HK-2 (cell line): Measurements from ENCODE around the gene NKG7.

Source experiments
- DNase-seq: peaks from one replicate; pipeline ENCODE4 v3.0.0-alpha.2; 2018; ENCODE audit not compliant: unreplicated experiment

The NKG7 gene

DNA sequence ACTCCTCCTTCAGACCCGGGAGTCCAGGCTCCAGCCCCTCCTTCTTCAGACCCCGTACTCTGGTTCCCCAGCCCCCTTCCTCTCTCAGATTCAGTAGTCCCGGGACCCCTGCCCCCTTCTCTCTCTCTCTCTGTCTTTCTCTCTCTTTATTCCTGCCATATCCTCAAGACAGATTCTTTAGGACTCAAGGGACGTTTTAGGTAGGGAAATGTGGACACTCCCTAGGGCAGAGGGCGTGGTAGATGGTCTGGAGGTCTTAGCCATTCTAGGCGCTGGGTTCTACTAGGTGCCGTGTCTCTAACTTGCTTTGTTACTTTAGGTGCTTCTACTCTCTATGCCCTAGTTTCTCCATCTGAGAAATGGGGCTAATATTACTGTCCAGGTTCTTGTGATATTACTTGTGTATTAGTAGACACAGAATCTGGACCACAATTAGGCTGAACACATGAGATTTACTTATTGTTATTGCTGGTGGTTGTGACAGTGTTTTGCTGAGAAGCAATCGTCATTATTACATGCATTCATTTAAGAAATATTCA is 18.7 kb upstream of the NKG7 start:
- DNase-seq, result no peak

DNA sequence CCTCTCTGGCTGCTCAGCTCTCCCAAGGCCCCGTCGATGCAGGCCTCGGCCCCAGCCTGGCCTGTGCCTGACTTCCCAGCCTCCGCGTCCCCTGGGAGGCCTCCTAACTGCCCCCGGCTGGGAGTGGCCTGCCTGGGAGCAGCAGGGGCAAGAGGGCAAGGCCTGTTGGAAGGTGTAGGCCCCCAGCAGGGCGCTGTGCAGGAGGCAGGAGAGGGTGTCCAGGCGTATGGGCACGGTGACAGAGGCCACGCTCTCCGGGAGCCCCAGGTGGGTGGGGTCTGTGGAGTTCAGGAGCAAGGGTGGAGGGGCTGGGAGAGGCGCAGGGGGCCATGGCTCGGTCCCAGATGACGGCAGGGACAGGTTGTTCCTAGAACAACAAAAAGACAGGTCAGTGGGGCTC is 16.7 kb upstream of the NKG7 start:
- no peak for DNase-seq

DNA sequence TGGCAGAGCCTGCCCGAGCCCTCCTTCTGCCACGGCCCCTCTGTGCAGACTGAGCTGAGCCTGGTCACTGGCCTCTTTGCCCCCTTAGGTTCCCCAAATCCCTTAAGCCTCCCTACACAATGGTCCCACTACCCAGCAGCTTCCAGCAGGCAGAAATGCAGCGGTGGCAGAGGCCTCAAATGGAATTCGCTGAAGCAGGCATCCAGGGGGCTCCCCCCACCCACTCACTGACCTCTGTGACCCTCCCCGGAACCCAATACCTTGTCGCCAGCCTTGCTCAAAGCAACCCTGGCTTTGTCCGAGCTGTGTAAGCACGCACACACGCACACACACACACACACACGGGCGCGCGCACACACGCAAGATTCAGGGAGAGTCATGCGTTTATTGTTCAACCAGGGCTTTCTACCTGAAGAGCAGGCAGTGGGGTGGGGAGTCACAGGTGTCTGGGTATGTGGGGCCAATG is 15.5 kb upstream of the NKG7 start, which contains the start of gene LIM2:
TSS of gene LIM2 (minus strand) at position 51 of the 466 bp plus-strand sequence. CDS start 531 bp downstream, outside the sequence.
- DNase-seq, result no peak

DNA sequence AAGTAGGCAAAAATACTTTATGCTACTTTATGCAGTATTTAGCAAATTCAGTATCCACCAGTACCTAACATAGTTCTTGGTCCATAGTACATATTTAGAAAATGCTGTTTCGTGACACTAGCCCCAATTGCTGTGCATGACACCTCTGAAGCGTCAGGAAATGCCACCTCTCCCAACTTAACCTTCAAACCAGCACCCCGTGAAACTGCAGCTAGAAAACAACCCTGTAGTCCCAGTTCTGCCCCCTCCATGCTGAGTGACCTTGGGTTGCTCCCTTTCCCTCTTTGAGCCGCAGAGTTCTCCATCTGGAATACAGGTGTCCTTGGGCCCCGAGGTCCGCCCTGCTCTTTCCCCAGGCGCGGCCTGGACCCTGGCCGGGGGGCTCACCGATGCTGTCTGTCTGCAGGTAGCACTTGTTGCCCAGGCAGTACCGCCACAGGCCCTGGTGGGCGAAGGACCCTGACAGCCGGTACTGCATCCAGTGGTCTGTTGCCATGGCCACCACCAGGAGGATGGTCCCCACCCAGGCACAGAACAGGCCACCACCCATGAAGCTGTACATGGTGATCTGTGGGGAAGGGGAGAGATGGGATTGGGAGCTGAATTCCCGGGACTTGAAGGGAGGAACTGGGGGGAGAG is 14.5 kb upstream of the NKG7 start:
- no peak for DNase-seq

DNA sequence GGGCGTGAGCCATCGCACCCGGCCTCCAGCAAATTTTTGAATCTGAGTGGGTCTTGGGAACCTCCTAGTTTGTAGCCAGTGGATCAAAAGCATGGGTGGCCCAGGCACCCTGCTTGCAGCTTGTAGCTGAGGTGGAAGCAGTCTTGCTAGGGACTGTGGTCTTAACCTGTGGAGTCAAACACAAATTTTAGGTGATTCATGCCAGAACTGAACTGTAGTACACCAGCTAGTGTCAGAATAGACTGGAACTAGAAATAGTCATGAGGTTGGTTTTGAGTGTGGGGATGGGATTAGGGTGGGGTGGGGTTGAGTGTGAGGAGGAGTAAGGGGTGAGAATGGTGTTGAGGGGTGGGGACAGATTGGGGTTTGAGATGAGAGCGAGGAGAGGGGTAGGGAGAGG is 9.6 kb upstream of the NKG7 start:
- no peak for DNase-seq

DNA sequence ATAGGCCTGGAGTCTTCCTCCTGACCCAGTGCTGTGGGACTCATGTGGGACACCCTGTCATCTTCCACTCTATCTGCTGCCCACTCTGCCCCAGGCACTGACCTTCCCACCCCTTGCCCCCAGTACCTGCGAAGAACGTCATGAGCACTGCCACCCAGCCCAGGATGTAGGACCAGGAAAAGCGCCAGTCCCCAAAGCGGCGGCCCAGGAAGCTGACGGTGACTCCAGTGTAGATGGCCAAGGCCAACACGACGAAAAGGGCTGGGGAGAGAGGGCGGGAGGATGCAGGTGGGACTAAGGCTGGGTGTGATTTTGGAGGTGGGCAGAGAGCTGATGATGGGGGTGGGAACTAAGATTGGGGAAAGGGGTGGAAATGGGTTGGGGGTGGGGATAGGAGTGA is 7.9 kb upstream of the NKG7 start:
- no peak for DNase-seq

- no peak for DNase-seq
Observed at GRCh38 chr19:51377422-51377821, 5.0 kb upstream of the NKG7 start.

DNA sequence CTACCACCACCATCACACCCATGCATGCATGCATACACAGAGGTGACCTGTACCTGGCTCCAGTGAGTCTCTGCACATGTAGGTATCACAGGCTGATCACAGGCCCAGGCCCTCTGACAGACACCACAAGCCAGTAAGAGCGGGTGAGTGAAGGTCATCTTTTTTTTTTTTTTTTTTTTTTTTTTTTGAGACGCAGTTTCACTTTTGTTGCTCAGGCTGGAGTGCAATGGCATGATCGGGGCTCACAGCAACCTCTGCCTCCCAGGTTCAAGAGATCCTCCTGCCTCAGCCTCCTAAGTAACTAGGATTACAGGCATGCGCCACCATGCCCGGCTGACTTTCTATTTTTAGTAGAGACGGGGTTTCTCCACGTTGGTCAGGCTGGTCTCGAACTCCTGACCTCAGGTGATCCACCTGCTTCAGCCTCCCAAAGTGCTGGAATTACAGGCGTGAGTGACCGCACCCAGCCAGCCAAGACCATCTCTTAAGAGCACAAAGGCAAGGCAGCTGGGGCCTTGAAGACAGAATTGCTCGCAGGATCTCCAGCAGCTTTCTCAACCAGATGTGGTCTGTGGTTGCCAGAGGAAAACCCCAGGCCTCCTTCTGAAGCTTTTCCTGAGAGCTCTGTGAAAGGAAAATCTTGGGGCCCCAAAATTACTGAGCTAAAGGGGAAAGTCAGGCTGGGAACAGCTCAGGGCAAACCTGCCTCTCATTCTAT is 3.2 kb upstream of the NKG7 start:
- DNase-seq, result no peak

DNA sequence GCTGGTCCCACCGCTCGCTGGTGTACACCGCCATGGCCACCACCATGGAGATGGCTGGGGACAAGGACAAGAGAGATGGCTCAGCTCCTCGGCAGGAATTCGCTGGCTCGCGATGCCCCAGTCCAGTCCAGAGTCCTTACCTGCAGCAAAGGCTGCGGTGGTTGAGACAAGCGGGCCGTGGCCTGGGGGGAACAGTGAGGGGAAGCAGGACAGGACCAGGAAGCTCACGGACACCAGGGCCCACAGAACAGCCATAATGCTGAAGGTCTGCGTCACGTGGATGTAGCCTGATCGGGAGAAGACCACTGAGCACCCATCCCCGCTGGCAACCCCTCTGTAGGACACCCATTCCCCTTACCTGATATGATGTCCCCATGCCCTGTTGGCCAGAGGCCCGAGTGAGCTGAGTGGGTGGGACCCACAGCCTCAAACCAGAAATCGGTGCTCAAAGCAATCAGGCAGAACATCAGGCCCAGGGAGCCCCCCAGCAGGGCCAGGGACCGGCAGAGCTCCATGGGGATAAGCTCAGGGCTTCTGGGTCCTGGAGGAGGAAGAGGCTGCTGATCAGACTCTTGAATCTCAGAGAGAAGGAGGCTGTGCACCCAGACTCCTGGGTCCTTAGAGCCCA is 319 bp downstream of the NKG7 start:
- DNase-seq, result no peak

DNA sequence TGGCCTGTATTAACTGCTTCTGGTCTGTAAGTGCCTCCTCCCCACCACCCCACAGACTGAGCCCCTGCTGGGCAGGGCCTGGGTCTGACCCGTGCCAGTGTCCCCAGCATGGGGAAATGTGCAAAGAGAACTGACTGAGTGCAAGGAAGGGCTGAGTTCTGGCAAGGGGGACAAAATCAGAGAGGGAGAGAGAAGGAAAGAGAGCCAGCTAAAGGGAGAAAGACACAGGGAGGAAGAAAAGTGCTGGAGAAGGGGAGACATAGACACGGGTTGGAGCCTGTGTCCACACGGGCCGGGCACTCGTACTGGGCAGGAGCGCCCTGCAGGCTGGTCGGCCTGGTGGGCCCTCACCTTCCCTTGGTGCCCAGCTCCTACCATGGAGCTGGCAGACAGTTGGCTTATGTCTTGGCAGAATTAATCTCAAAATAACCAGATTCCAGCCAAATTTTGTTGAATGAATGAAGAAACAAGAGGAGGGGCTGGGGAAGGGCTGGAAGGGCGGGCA is 1.2 kb downstream of the NKG7 start:
- no peak for DNase-seq

GRCh38 chr19:51370230-51370629 is 2.2 kb downstream of the NKG7 start:
- DNase-seq, result no peak

- no peak for DNase-seq
Observed at GRCh38 chr19:51368366-51369282, 3.8 kb downstream of the NKG7 start, which contains the start of gene CLDND2. Gene CLDND2 (minus strand): TSS chr19:51369003. CDS start chr19:51368577, 426 bp downstream.

DNA sequence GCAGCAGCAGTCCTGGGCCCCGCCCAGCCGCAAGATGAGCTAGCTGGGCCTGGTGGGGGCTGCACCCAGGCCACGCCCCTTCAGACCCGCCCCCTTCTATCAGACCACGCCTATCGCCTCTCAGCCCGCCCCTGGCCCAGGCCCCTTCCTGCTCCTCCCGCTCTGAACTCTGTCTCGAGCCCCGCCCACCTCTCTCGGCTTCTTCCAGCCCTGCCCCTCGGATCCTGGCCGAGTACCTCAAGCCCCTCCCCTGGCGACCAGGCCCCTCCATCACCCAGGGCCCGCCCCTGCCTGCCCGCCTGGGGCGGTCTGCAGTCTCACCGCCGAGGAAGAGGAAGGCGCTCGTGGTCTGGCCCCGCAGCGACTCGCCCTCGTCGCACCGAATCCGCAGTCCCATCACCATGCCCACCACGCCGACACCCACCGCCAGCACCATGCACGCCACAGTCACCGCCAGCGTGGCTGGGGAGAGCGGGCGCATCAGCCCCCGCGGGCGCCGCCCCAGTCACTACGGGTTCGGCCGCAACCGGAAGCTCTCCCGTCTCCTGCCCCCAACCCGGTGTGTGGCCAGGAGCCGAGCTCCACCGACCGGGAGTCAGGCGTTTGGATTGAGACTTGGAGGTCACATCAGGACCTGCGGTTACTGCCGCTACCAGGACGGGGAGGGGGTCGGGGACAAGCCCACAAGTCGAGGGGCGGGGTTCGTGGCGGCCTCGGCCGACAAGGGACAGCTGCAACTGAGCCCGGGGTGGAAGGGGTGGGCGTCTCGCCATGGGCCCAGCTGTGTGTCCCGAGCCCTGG is 4.7 kb downstream of the NKG7 start:
- DNase-seq, result peak; percentile 100

- no peak for DNase-seq
Observed at GRCh38 chr19:51367255-51367564, 5.2 kb downstream of the NKG7 start.

DNA sequence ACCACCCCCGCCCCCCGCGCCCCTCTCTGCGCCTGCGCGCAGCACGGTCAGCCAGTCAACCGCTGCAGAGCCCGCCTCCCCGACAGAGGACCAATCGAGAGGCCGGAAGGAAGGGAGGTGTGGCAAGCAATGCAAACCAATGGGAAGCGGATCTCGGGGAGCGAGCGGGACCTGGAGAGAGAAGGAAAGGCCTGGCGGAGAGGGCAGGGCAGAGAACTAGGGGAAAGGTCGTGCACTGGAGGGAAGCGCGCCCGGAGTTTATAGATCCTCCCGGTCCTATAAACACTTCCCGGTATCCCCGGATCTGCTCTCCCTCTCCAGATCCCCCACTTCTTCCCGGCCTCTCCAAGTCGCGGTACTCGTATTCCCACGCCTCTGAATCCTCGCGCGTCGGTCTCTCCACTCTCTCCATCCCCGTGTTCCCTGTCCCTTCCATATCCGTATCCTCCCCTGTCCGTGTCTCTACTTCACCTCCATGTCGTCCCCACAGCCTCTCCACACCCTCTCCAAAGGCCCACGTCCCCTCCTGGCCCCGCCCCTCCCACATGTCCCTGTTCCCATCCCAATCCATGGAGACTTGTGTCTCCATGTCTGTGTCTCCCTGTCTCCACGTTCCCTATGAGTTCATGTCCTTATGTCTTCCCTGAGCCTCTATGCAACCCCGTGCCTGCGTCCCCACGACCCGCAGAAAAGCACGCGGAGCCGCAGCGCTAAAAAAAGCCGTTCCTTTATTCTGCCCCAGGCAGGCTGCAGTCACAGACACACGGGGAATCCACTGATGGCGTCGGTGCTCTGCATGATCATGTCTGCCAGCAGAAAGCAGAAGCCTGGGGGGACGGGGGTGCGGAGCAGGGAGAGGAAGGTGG is 5.8 kb downstream of the NKG7 start:
- DNase-seq, result peak; percentile 98

DNA sequence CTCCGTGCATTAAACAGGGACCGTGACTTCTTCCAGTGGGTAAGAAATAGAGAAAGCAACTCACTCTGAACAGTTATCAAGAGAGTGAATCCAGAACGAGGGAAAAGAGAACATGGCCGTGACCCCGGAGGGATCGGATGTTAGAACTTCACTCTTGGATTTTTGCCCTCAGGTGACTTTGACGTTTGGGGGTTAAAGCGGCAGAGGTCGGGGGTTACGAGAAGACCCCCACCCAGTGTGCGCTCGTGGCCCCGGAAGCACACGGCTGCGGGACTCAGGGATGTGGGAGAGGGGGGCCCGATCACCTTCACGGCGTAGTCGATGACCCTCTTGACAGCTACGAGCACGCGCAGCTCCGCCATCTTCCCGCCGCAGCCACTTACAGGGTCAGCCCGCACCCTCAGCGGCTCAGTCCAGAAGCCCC is 6.5 kb downstream of the NKG7 start, which contains the start of gene ETFB:
TSS of gene ETFB (minus strand) at position 424 of the 424 bp plus-strand sequence. CDS start at position 362, 62 bp downstream.
- DNase-seq, result no peak

- peak; percentile 48 for DNase-seq
Observed at GRCh38 chr19:51365211-51365964, 7.1 kb downstream of the NKG7 start.

GRCh38 chr19:51364200-51365106 is 8.0 kb downstream of the NKG7 start:
- DNase-seq, result no peak
